ENCODE results near the gene DUSP1. TPM values are rescaled to one million over a fixed set of nuclear protein-coding genes. Genes with fewer than 3 reads are reported as not detected.

The DUSP1 gene
- total RNA-seq, 1 experiment from 2014 or later, result 594 TPM

GRCh38 chr5:172772112-172772906, 1.3 kb upstream of the DUSP1 start:
- peak overlapping the region; percentile 98 for H3K4me3 Mint-ChIP-seq (ENCODE audit: unreplicated experiment)
- peaks cover 54% of the 10 kb centered on the region for H3K36me3 Mint-ChIP-seq (ENCODE audit: insufficient read depth, unreplicated experiment)
- no peaks in the 10 kb centered on the region for H3K9me3 Mint-ChIP-seq (ENCODE audit: unreplicated experiment)
- POLR2A ChIA-PET, result interaction anchor here (0.5 to 22.0 kb wide), 30 partner anchors 7 to 325 kb away, joined by 3 to 1263 read pairs (median 16); partner anchors contain the start of genes ATP6V0E1 and ERGIC1
- no peaks in the 10 kb centered on the region for H3K27me3 Mint-ChIP-seq (ENCODE audit: insufficient read depth, unreplicated experiment)
- peaks cover 51% of the 10 kb centered on the region for H3K4me1 Mint-ChIP-seq (ENCODE audit: insufficient read depth, unreplicated experiment)
- CTCF ChIA-PET, result interaction anchor here (0.6 to 10.6 kb wide), 34 partner anchors 10 to 281 kb away, joined by 3 to 83 read pairs (median 4); no protein-coding TSS in a partner anchor
- intact Hi-C loops (cut with micrococcal nuclease), result loop anchor here (1.0 to 2.0 kb wide), 7 partner anchors 29 to 284 kb away; partner anchors contain the start of genes CREBRF and ERGIC1
- peak overlapping the region; percentile 99 for H3K27ac Mint-ChIP-seq (ENCODE audit: low read depth, unreplicated experiment)
- TF ChIP-seq, protein P1, sequence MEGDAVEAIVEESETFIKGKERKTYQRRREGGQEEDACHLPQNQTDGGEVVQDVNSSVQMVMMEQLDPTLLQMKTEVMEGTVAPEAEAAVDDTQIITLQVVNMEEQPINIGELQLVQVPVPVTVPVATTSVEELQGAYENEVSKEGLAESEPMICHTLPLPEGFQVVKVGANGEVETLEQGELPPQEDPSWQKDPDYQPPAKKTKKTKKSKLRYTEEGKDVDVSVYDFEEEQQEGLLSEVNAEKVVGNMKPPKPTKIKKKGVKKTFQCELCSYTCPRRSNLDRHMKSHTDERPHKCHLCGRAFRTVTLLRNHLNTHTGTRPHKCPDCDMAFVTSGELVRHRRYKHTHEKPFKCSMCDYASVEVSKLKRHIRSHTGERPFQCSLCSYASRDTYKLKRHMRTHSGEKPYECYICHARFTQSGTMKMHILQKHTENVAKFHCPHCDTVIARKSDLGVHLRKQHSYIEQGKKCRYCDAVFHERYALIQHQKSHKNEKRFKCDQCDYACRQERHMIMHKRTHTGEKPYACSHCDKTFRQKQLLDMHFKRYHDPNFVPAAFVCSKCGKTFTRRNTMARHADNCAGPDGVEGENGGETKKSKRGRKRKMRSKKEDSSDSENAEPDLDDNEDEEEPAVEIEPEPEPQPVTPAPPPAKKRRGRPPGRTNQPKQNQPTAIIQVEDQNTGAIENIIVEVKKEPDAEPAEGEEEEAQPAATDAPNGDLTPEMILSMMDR (IDR thresholded peaks at IDR 0.05; ENCODE audit: unreplicated experiment), result peak; percentile 93
- BruUV-seq (replicated peaks), result no TSS peak
- DNase-seq (ENCODE audit: unreplicated experiment), result peak; percentile 99

GRCh38 chr5:172771439-172772111, 580 bp upstream of the DUSP1 start:
- no peaks in the 10 kb centered on the region for H3K27me3 Mint-ChIP-seq (ENCODE audit: insufficient read depth, unreplicated experiment)
- H3K9me3 Mint-ChIP-seq (ENCODE audit: unreplicated experiment), result no peaks in the 10 kb centered on the region
- ChIA-PET POLR2A (interaction anchor here (0.7 to 22.0 kb wide), 44 partner anchors 8 to 363 kb away, joined by 3 to 1263 read pairs (median 8); partner anchors contain the start of genes ATP6V0E1, ERGIC1 and RPL26L1), CTCF (interaction anchor here (0.6 to 10.6 kb wide), 38 partner anchors 9 to 281 kb away, joined by 3 to 83 read pairs (median 4); no protein-coding TSS in a partner anchor)
- peaks cover 60% of the 10 kb centered on the region for H3K36me3 Mint-ChIP-seq (ENCODE audit: insufficient read depth, unreplicated experiment)
- peak; percentile 80 for DNase-seq (ENCODE audit: unreplicated experiment)
- TF ChIP-seq, protein P1 (IDR thresholded peaks at IDR 0.05; ENCODE audit: unreplicated experiment), result no peak
- peak overlapping the region; percentile 98 for H3K4me3 Mint-ChIP-seq (ENCODE audit: unreplicated experiment)
- peak overlapping the region; percentile 99 for H3K27ac Mint-ChIP-seq (ENCODE audit: low read depth, unreplicated experiment)
- H3K4me1 Mint-ChIP-seq (ENCODE audit: insufficient read depth, unreplicated experiment), result peaks cover 50% of the 10 kb centered on the region
- intact Hi-C loops (cut with micrococcal nuclease), result loop anchor here (1.0 to 2.0 kb wide), 11 partner anchors 30 to 285 kb away; partner anchors contain the start of genes CREBRF and ERGIC1
- BruUV-seq (replicated peaks), result no TSS peak

- peak overlapping the region; percentile 98 for H3K4me3 Mint-ChIP-seq (ENCODE audit: unreplicated experiment)
- no peaks in the 10 kb centered on the region for H3K27me3 Mint-ChIP-seq (ENCODE audit: insufficient read depth, unreplicated experiment)
- H3K36me3 Mint-ChIP-seq (ENCODE audit: insufficient read depth, unreplicated experiment), result peaks cover 72% of the 10 kb centered on the region
- no peak for DNase-seq (ENCODE audit: unreplicated experiment)
- peaks cover 50% of the 10 kb centered on the region for H3K4me1 Mint-ChIP-seq (ENCODE audit: insufficient read depth, unreplicated experiment)
- no TSS peak for BruUV-seq (replicated peaks)
- intact Hi-C loops (cut with micrococcal nuclease), result no loop called here
- no peaks in the 10 kb centered on the region for H3K9me3 Mint-ChIP-seq (ENCODE audit: unreplicated experiment)
- peak overlapping the region; percentile 99 for H3K27ac Mint-ChIP-seq (ENCODE audit: low read depth, unreplicated experiment)
- ChIA-PET CTCF (interaction anchor here (0.7 to 10.6 kb wide), 26 partner anchors 9 to 162 kb away, joined by 3 to 83 read pairs (median 4); no protein-coding TSS in a partner anchor), POLR2A (interaction anchor here (0.7 to 22.0 kb wide), 36 partner anchors 9 to 375 kb away, joined by 3 to 1263 read pairs (median 12); partner anchors contain the start of genes ATP6V0E1 and ERGIC1)
- TF ChIP-seq, protein P1 (IDR thresholded peaks at IDR 0.05; ENCODE audit: unreplicated experiment), result no peak
Observed at GRCh38 chr5:172770374-172770674, 671 bp downstream of the DUSP1 start.

All from MCF 10A (cell line).